Islet precursor cell (in vitro differentiated cells): ENCODE data around the gene REG3A.

Experiments used
- DNase-seq: peaks from one replicate; pipeline ENCODE4 v3.0.0-alpha.2; 2018

The REG3A gene

GRCh38 chr2:79159653-79160052, at the start of gene REG3A:
REG3A (minus strand) TSS chr2:79159753; CDS start chr2:79159405, 348 bp downstream.
- no peak for DNase-seq

GRCh38 chr2:79200762-79201161, 41.2 kb upstream of the REG3A start:
- DNase-seq = no peak

- peak; percentile 61 for DNase-seq
Measured at GRCh38 chr2:79191816-79192215, 32.3 kb upstream of the REG3A start.

- no peak for DNase-seq
Measured at GRCh38 chr2:79191081-79191480, 31.5 kb upstream of the REG3A start.

GRCh38 chr2:79189465-79189864, 29.9 kb upstream of the REG3A start:
- no peak for DNase-seq

- DNase-seq = no peak
Measured at GRCh38 chr2:79181617-79182016, 22.1 kb upstream of the REG3A start.

- DNase-seq = no peak
Measured at GRCh38 chr2:79180092-79180491, 20.5 kb upstream of the REG3A start.

GRCh38 chr2:79179036-79179435, 19.5 kb upstream of the REG3A start:
- DNase-seq = no peak

- DNase-seq = no peak
Measured at GRCh38 chr2:79178076-79178674, 18.6 kb upstream of the REG3A start.

- no peak for DNase-seq
Measured at GRCh38 chr2:79171348-79171958, 11.9 kb upstream of the REG3A start.

GRCh38 chr2:79162801-79163200, 3.2 kb upstream of the REG3A start:
- DNase-seq = no peak

GRCh38 chr2:79162132-79162531, 2.6 kb upstream of the REG3A start:
- DNase-seq = no peak

- no peak for DNase-seq
Measured at GRCh38 chr2:79159030-79159429, 523 bp downstream of the REG3A start.

GRCh38 chr2:79155826-79156476, 3.6 kb downstream of the REG3A start:
- DNase-seq = no peak

- DNase-seq = no peak
Measured at GRCh38 chr2:79139423-79139822, 20.1 kb downstream of the REG3A start.

- no peak for DNase-seq
Measured at GRCh38 chr2:79138385-79138784, 21.2 kb downstream of the REG3A start.

- DNase-seq = no peak
Measured at GRCh38 chr2:79131687-79132086, 27.9 kb downstream of the REG3A start.

- DNase-seq = no peak
Measured at GRCh38 chr2:79129804-79130203, 29.7 kb downstream of the REG3A start.

- no peak for DNase-seq
Measured at GRCh38 chr2:79129260-79129659, 30.3 kb downstream of the REG3A start.

- no peak for DNase-seq
Measured at GRCh38 chr2:79128406-79128805, 31.1 kb downstream of the REG3A start.

- no peak for DNase-seq
Measured at GRCh38 chr2:79125721-79125985, 33.9 kb downstream of the REG3A start.

GRCh38 chr2:79124907-79125720, 34.4 kb downstream of the REG3A start:
- DNase-seq = no peak

- no peak for DNase-seq
Measured at GRCh38 chr2:79122676-79123075, 36.9 kb downstream of the REG3A start.

- DNase-seq = no peak
Measured at GRCh38 chr2:79120194-79120713, 39.3 kb downstream of the REG3A start, which contains the start of gene REG1A. REG1A (plus strand) TSS chr2:79120488; CDS start chr2:79120862, 374 bp downstream.
